ENCODE data around the gene ALDH3B2. TPM values are rescaled to one million over a fixed set of nuclear protein-coding genes. Genes with fewer than 3 reads are reported as not detected.
A peak's percentile ranks its signal among the peaks of the same experiment; 100 is the strongest.
"Not testable (repeated sequence)": the region's sequence is repeated elsewhere in the genome, so short reads cannot be mapped to it uniquely, and the experiment has no call there.

Gene ALDH3B2
- total RNA-seq, 2 experiments from 2014 or later = not detected

DNA sequence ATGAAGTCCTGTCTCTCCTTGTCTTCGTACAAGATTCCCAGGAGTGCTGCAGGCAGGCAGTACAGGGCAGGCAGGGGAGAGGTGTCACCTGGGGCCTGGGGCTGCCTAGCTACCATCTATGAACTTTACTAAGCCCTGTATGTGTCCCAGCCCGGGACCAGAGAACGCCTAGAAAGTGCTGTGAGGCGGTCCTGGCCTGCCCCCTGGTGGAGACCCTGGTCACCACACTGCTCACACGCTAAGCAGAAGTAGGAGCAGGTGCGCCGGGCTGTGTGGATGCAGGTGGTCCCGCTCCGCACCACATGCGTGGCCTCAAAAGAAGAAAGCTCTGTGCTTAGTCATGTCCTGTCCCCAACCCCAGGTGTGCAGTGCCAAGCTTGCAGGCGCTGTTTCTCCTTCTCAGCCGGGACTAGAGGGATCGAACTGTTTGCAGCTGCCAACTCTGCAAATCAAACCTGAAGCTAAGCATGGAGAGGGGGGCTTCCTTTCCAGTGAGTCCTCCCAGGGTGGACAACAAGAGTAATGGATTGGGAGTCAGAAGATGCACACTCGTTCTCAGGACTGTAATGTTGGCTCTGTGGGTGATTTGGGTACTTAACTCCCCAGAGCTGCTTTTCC lies 39.6 kb upstream of the ALDH3B2 start:
- ATAC-seq (ENCODE audit: poor library complexity); H3K27me3 ChIP-seq (ENCODE audit: control insufficient read depth in 1 of 2, insufficient read depth in 2 of 2, low read length in 2 of 2); POLR2A ChIA-PET; H3K4me3 Mint-ChIP-seq; H3K4me1 ChIP-seq (ENCODE audit: insufficient read depth, low read length); H3K9me3 Mint-ChIP-seq; H3K9me3 ChIP-seq (ENCODE audit: control insufficient read depth in 1 of 2, insufficient read depth in 1 of 2, low read length in 2 of 2); CTCF ChIA-PET; H3K4me1 Mint-ChIP-seq (ENCODE audit: low read depth); H3K36me3 Mint-ChIP-seq (ENCODE audit: low read depth); H3K36me3 ChIP-seq (ENCODE audit: insufficient read depth, low read length); H3K27ac ChIP-seq (ENCODE audit: low read depth in 1 of 2, low read length in 2 of 2); H3K4me3 ChIP-seq (ENCODE audit: low read length); H3K27ac Mint-ChIP-seq: not testable (repeated sequence)
- intact Hi-C loops (cut with DNase I, micrococcal nuclease) = loop anchor here in 1 of 2 experiments (1.0 kb wide), 1 partner anchor 85 kb away; the partner anchor contains the start of gene NUDT8
- peaks cover 16% of the 10 kb centered on the region for H3K27me3 Mint-ChIP-seq
- TF ChIP-seq, protein P1, sequence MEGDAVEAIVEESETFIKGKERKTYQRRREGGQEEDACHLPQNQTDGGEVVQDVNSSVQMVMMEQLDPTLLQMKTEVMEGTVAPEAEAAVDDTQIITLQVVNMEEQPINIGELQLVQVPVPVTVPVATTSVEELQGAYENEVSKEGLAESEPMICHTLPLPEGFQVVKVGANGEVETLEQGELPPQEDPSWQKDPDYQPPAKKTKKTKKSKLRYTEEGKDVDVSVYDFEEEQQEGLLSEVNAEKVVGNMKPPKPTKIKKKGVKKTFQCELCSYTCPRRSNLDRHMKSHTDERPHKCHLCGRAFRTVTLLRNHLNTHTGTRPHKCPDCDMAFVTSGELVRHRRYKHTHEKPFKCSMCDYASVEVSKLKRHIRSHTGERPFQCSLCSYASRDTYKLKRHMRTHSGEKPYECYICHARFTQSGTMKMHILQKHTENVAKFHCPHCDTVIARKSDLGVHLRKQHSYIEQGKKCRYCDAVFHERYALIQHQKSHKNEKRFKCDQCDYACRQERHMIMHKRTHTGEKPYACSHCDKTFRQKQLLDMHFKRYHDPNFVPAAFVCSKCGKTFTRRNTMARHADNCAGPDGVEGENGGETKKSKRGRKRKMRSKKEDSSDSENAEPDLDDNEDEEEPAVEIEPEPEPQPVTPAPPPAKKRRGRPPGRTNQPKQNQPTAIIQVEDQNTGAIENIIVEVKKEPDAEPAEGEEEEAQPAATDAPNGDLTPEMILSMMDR (IDR thresholded peaks at IDR 0.05) = peak; percentile 24
- DNase-seq = peak in 11 of 14 experiments; percentile 28 to 66 (median 53)

DNA sequence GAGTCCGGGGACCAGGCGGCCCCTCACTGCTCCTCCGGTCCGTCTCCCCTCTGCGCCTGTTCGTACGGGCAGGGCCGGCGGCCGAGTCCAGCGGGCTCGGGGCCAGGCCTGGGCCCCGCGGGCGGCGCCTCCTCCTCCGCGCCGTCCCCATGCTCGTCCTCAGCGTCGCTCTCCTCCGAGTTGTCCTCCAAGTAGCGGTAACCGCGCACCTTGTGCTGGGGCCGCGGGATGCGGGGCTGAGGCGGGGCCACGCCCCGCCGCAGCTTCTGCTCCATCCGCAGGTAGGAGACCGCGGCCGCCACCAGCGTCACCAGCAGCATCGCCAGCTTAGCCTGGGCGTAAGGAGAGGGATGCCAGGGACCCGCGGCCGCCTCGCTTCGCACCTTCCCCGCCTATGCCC lies 37.3 kb upstream of the ALDH3B2 start:
- H3K27ac ChIP-seq (ENCODE audit: low read depth in 1 of 2, low read length in 2 of 2); H3K4me1 Mint-ChIP-seq (ENCODE audit: low read depth); H3K27ac Mint-ChIP-seq; CTCF ChIA-PET; POLR2A ChIA-PET; H3K4me1 ChIP-seq (ENCODE audit: insufficient read depth, low read length); H3K9me3 ChIP-seq (ENCODE audit: control insufficient read depth in 1 of 2, insufficient read depth in 1 of 2, low read length in 2 of 2); H3K36me3 ChIP-seq (ENCODE audit: insufficient read depth, low read length); H3K4me3 ChIP-seq (ENCODE audit: low read length); intact Hi-C loops (cut with DNase I, micrococcal nuclease); H3K36me3 Mint-ChIP-seq (ENCODE audit: low read depth); H3K4me3 Mint-ChIP-seq; H3K27me3 ChIP-seq (ENCODE audit: control insufficient read depth in 1 of 2, insufficient read depth in 2 of 2, low read length in 2 of 2); H3K9me3 Mint-ChIP-seq; ATAC-seq (ENCODE audit: poor library complexity); DNase-seq: not testable (repeated sequence)
- peaks cover 14% of the 10 kb centered on the region for H3K27me3 Mint-ChIP-seq

DNA sequence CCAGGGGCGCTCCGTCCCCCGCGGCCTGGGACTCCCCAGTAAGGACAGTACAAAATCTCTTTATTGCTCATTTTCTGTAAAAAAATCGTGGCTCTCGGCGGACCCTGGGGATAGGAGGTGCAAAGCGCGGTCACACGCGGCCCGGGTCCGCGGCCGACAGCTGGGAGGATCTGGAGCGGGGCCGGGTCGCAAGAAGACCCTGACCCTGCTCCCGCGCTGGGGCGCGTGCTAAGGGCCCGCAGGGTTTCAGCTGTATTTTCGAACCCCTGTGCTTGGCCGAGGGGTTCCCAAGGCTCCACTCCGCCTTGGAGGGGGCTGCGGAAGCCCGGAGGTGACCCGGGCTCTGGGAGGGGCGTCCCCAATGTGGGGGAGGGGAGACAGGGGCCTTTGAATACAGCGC lies 36.8 kb upstream of the ALDH3B2 start:
- intact Hi-C loops (cut with DNase I, micrococcal nuclease); ATAC-seq (ENCODE audit: poor library complexity); H3K4me1 Mint-ChIP-seq (ENCODE audit: low read depth); H3K36me3 ChIP-seq (ENCODE audit: insufficient read depth, low read length); H3K9me3 ChIP-seq (ENCODE audit: control insufficient read depth in 1 of 2, insufficient read depth in 1 of 2, low read length in 2 of 2); H3K36me3 Mint-ChIP-seq (ENCODE audit: low read depth); POLR2A ChIA-PET; CTCF ChIA-PET; H3K9me3 Mint-ChIP-seq; DNase-seq; H3K27me3 ChIP-seq (ENCODE audit: control insufficient read depth in 1 of 2, insufficient read depth in 2 of 2, low read length in 2 of 2); H3K27ac ChIP-seq (ENCODE audit: low read depth in 1 of 2, low read length in 2 of 2); H3K27ac Mint-ChIP-seq; H3K4me3 ChIP-seq (ENCODE audit: low read length); H3K4me1 ChIP-seq (ENCODE audit: insufficient read depth, low read length): not testable (repeated sequence)
- peak overlapping the region; percentile 34 for H3K4me3 Mint-ChIP-seq
- H3K27me3 Mint-ChIP-seq = peaks cover 14% of the 10 kb centered on the region

DNA sequence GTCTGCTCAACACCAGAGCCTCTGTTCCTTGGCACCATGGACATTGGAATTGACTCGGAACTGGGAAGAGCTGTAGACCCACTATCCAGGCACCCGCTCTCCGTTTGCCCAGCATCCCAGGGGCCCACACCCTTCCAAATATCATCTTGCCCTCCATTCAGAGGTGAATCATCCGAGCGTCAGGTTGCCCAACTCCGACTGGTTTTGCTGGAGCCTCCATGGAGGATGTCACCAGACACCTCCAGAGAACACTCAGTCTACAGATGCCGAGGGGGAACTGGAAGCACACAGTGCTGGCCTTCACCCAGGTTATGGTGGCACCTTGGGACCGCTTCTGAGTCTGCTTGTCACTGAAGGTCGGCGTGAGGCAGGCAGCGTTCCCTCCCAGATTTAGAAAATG lies 35.4 kb upstream of the ALDH3B2 start:
- H3K27me3 ChIP-seq (ENCODE audit: control insufficient read depth in 1 of 2, insufficient read depth in 2 of 2, low read length in 2 of 2); H3K36me3 ChIP-seq (ENCODE audit: insufficient read depth, low read length); H3K4me3 ChIP-seq (ENCODE audit: low read length); H3K4me1 Mint-ChIP-seq (ENCODE audit: low read depth); POLR2A ChIA-PET; H3K27ac Mint-ChIP-seq; H3K36me3 Mint-ChIP-seq (ENCODE audit: low read depth); H3K9me3 Mint-ChIP-seq; H3K4me1 ChIP-seq (ENCODE audit: insufficient read depth, low read length); intact Hi-C loops (cut with DNase I, micrococcal nuclease); H3K9me3 ChIP-seq (ENCODE audit: control insufficient read depth in 1 of 2, insufficient read depth in 1 of 2, low read length in 2 of 2); DNase-seq; ATAC-seq (ENCODE audit: poor library complexity); H3K4me3 Mint-ChIP-seq; CTCF ChIA-PET; H3K27ac ChIP-seq (ENCODE audit: low read depth in 1 of 2, low read length in 2 of 2): not testable (repeated sequence)
- peaks cover 14% of the 10 kb centered on the region for H3K27me3 Mint-ChIP-seq
